Stimulated activated CD8-positive, alpha-beta memory T cell treated with anti-CD3 and anti-CD28 coated beads, Interleukin-2, amount 100 ng/mL, for 48 hours (primary cell): ENCODE data around the gene PEPD.

Experiments
- DNase-seq, 2 donors: peaks; one replicate each; pipeline ENCODE4 v3.0.0-alpha.2; 2020; ENCODE audit warnings: low read depth in 2 of 2

Gene PEPD

GRCh38 chr19:33440241-33440640 is 81.3 kb downstream of the PEPD start:
- DNase-seq = no peak

DNA sequence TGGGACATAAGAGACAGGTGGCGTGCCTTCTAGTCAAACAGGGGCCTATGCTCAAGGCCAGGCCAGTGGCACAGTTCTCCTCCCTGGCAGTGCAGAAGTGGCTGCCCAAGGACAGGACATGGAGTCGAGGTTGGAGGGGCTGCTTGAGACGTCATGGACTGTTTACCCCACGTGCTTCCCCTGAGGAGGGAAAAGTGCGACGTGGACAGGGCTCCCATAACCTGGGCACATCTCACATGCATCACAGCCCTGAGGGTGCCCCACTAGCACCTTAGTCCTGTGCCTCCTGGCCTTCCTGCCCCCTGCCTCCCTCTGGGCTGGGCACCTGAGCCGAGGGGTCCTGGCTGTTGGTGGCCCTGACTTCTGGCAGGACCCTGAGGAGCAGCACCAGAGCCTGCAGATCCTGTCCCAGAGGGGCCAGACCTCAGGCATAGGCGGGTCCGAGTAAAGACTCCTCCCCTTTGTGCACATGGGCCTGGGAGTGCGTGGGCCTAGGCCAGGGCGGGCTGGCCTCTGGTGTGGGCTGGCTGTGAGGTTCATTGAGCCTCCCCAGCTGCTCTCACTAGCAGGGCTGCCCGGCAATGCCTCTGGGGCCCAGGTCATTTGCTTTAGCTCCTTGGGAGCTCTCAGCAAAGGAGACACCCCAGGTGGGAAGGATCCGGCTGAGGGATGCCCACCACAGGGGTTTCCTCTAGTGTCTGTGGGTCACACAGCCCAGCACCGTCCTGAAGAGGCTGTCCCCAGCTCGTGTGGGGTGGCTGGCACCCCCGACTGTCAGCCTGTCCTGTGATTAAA is 82.4 kb downstream of the PEPD start:
- DNase-seq = no peak

- no peak for DNase-seq
These were observed 83.5 kb downstream of the PEPD start for GRCh38 chr19:33437821-33438671.

DNA sequence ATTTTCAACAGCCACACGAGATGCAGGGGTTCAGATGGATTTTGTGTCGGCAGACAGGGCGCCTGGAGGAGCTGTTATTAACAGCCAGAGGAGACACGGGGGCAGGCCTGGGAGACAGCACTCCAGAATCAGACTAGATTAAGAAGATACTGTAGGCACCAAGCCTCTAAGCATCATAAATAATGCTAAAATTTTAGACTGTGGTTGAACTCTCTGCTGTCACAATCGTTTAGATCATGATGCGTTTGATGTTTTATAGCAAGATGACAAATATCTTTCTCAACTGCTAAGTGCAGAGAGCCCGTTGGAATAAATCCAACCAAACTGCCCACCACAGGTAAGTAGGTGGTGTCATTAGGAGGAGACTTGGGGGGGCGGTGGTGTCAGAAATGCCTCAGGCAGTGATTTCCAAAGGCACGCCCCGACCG is 84.2 kb downstream of the PEPD start:
- no peak for DNase-seq

DNA sequence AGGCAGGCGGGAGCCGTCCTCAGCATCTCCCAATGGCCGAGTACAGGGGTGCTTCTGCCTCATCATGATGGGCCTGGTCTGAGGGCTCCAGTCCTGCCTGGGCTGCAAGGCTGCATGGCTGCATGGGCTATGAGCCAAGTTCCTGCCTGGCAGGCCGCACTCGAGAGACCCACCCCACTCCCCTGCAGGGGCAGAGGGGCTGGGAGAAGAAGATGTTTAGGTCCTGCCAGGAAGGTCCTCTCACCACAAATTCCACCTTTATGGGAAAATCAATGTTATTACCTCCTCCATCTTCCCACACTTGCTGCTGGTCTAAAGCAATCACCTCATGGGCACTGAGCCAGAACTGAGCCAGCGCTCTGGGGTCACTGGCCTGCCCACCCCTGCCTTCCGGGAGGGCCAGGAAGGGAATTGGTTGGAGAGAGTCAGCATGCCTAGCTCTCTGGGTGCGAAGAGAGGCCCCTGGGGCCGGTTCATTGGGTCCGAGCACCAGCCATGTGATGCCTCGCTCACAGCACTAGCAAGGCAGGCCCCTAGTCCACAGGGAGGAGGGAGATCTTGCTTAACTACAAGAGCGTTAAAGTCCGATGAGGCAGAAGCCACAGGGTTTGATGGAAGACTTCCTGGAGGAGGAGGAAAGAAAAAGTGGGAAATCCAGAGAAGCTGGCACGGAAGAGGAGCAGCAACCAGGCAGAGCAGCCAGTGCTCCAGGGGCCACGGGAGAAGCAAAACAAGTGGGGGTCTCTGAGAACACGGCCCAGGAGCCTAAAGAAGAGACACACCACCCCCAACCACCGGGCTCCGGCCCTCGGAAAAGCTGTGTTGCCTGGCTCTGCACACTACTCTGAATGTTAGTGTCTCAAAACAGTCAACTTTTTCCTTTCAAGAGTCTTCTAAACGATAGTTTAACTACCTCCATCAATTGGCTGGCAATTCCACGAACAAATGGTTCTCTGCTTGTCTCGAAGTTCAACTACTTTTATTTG is 84.9 kb downstream of the PEPD start:
- DNase-seq = no peak

- DNase-seq = no peak
These were observed 85.8 kb downstream of the PEPD start for GRCh38 chr19:33435706-33436359.

DNA sequence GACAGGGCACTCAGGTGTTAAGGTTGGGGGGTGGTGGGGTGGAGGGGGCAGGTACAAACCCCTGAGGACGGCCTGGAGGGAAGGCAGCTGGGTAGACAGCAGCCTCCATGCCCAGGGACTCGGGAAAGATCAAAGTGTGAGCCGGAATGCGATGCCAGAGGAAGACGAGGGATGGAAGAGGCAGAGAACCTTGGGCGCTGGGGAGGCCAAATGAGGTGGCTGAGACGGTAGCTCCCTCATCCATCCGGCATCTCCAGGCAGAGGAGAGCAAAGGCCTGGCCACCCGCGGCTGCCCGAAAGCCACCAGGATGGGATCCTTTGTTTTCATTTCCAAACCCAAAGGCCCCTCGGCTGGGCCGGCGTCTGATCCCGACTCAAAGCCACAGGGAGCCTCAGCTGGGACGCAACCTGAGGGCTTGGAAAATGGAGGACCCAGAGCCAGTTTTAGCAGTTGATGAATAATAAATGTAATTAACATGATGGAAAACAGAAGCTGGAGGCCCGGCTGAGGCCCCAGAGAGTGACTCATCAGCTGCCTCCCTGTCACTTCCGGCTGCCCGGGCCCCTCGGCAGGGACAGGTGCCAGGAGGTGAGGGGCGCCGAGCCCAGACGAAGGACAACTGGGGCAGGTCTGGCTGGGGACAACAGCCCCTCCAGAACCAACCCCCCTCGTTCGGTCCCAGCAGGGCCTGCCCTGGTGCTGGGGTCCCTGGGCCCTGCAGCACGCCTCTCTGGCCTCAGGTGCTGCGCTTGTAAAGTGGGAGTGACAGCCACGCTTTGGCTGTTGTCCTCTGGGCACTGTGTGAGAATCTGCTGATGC is 86.5 kb downstream of the PEPD start:
- DNase-seq = no peak

DNA sequence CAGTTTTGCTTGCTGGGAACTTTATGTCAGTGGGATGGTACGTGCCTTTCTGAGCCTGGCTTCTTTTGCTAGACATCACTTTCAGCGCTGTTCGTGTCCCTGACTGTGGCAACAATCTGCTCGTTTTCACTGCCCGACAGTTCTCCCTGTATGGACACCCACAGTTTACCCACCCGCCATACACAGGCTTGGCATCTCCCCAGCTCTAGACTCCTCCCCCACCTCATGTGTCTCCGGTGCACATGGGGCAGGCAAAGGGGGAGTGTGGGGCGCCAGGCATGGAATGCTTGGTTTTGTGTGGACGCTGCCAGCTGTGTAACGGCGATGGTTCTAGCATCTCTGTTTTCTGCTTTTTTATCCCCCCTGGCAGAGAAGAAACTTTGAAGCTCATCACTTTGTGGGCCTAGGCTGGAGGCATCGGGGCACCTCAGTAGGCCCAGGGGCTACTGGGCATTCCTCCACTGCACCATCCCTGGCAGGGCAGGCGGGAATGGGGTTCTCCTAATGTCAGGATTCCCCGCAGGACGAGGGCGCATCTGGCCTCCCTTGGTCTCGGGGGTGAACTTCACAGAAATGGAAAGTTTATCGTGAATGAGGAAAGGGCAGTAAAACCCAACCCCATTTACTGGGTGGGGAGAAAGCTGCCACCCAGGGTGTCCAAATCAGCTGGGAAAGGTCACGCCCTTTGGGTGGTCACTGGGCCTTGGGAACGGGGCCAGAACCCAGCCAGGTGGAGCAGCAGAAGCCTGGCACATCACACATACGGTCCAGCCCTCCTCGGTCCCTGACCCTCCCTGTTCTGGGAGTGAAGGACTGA is 87.3 kb downstream of the PEPD start:
- no peak for DNase-seq

DNA sequence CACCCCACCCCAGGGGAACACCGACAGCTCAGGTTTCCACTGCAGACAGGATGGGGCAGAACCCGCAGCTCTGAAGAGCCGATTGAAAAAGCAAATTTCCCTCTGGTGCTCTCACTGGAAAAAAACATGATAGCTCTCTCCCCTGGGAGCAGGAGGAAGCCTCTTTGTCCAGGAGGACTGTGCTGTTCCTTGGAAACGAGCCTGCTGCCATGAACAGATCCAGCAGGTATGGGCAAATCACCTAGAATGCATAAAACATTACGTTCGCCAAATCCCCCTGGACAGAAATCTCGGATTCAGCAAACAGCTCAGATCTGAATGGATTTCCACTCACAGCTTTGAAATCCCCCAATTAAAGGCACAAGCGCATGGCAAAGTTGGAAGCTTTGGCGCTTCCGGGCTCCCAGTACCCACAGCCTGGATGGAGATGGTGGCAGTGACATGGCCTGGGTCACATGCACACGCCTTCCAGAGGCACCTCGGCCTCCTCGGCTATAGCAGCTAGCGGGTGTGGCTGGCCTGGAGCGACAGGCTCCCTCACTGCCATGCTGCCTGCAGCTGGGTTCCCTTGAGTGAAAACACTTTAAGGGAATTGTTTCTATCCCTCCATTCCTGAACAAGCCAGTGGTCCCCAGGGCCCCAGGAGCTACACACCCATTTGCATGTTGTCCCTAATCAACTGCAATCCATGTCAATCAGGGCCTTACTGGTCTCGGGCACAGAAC is 89.0 kb downstream of the PEPD start:
- no peak for DNase-seq

- DNase-seq = no peak
These were observed 89.6 kb downstream of the PEPD start for GRCh38 chr19:33432015-33432414.

GRCh38 chr19:33430674-33431277 is 90.8 kb downstream of the PEPD start:
- peak; percentile 51 to 59 for DNase-seq

GRCh38 chr19:33429891-33430673 is 91.5 kb downstream of the PEPD start:
- DNase-seq = no peak

DNA sequence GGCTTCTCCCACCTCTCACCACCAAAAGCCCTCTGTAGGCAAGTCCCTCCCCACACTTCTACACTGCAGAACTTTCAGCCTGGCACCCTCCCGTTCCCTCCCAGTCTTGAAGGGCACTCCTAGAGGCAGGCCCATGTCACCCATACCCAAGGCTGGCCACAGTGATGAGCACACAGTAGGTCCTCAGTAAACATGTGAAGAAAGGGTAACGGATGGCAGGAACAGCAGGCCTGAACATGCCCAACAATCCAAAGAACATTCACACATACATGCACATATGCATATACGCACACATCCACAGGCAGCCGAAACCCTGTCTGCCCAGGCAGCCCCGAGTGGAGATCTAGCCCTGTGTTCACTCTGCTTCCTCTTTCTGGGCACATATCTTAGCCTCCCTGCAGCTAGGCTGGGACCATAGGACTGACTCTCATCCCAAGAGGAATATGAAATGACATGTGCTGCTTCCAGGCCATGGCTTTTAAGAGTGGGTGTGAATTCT is 92.9 kb downstream of the PEPD start:
- no peak for DNase-seq

- no peak for DNase-seq
These were observed 93.6 kb downstream of the PEPD start for GRCh38 chr19:33427801-33428626.

DNA sequence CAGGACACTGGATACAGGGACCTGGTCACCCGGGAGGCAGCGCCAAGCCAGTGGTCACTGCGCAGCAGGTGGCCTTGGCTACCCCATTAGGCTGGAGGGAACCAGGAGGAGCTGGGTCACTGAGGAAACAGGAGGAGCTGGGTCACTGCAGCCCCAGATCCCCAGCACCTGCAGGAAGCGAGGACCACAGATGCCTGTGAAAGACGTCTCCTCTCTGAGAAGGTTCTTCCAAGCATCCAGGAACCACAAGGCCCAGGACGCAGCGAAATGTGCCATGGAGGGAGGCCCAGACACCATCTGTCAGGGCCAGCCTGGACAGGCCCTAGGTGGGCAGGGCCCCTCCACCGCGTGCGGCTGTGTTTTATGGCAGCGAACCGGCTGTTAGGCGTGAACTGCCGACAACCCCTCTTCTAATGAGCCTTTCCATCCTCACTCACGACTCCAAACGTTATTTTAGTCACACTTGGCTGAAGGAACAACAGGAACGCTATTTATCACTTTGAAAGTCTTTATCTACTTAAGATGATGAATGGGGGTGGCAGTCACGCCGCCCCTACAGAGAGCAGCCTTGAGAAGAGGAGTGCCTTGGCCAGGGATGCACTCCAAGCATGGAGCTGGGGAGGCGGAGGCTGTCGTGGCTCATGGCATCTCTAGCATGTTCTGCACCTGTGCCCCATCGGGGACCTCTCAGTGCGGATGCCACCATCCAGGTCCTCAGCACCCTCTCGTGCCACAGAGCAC is 94.8 kb downstream of the PEPD start:
- no peak for DNase-seq

- DNase-seq = no peak
These were observed 97.4 kb downstream of the PEPD start for GRCh38 chr19:33424181-33424580.
